H1 (cell line): ENCODE results near the gene ALPL.

Experiments
- BACH1 ChIP-seq: IDR thresholded peaks from 2 replicates; pipeline ENCODE4 v1.6.1; 2012; ENCODE audit warnings: low read length, improper control_type of control experiment
- TBP ChIP-seq: IDR thresholded peaks from 2 replicates; pipeline ENCODE4 v1.6.1; 2011; ENCODE audit warnings: low read depth, low read length, improper control_type of control experiment
- ZNF274 ChIP-seq: IDR thresholded peaks from 2 replicates; pipeline ENCODE4 v1.7.0; 2012; ENCODE audit warnings: low read length, borderline replicate concordance; ENCODE audit errors: extremely low read depth
- TF ChIP-seq, protein P1 (sequence below), 3 experiments: IDR thresholded peaks; 1 replicate in 2 of 3; 2 replicates in 1 of 3; pipeline versions ENCODE4 v1.5.1 to v1.6.1; 2011; ENCODE audit warnings: low read length in 3 of 3, mild to moderate bottlenecking in 3 of 3, inconsistent platforms in 2 of 3, low read depth in 1 of 3, moderate library complexity in 1 of 3; ENCODE audit not compliant: insufficient read depth in 1 of 3; ENCODE audit errors: control extremely low read depth in 1 of 3

DNA sequence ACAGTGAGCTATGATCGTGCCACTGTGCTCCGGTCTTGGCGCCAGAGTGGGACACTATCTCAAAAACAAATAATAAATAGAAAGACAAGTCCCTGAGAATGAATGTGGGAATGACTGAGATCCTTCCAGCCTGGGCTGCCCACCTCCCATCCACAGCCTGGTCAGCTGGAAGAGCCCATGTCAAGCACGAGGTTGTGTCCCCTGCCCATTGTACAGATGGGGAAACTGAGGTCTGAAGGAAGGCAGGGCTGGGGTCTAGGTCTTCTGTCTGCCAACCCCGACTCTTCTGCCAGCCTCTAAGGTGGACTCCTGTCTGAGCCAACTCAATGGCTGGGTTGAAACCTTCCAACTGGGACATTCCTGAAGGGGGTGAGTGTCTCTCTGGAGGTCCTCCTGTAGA, 80.4 kb downstream of the ALPL start:
- TF ChIP-seq, protein P1, sequence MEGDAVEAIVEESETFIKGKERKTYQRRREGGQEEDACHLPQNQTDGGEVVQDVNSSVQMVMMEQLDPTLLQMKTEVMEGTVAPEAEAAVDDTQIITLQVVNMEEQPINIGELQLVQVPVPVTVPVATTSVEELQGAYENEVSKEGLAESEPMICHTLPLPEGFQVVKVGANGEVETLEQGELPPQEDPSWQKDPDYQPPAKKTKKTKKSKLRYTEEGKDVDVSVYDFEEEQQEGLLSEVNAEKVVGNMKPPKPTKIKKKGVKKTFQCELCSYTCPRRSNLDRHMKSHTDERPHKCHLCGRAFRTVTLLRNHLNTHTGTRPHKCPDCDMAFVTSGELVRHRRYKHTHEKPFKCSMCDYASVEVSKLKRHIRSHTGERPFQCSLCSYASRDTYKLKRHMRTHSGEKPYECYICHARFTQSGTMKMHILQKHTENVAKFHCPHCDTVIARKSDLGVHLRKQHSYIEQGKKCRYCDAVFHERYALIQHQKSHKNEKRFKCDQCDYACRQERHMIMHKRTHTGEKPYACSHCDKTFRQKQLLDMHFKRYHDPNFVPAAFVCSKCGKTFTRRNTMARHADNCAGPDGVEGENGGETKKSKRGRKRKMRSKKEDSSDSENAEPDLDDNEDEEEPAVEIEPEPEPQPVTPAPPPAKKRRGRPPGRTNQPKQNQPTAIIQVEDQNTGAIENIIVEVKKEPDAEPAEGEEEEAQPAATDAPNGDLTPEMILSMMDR (IDR thresholded peaks at IDR 0.05; ENCODE audit: control extremely low read depth in 1 of 3, insufficient read depth in 1 of 3, low read depth in 1 of 3, low read length in 3 of 3), result no peak
- TF ChIP-seq ZNF274 (no peak), TBP (no peak), BACH1 (no peak)
